HUES64 (cell line): ENCODE data around the gene LGR4.
A peak's percentile ranks its signal among the peaks of the same experiment; 100 is the strongest.

Experiments
- H3K27ac ChIP-seq: 2 replicates; pipeline ENCODE4 v1.7.0; 2013; ENCODE audit warnings: low read depth, low read length, inconsistent platforms
- H3K27me3 ChIP-seq: 2 replicates; pipeline ENCODE4 v1.6.1; 2013; ENCODE audit warnings: mild to moderate bottlenecking, low read length; ENCODE audit not compliant: insufficient read depth
- H3K36me3 ChIP-seq: 2 replicates; pipeline ENCODE4 v1.6.1; 2013; ENCODE audit warnings: mild to moderate bottlenecking, low read length; ENCODE audit not compliant: insufficient read depth
- H3K4me1 ChIP-seq: 2 replicates; pipeline ENCODE4 v1.6.1; 2013; ENCODE audit warnings: mild to moderate bottlenecking, low read length, moderate library complexity; ENCODE audit not compliant: insufficient read depth
- H3K4me3 ChIP-seq: 2 replicates; pipeline ENCODE4 v1.5.1; 2013; ENCODE audit warnings: mild to moderate bottlenecking, low read length, moderate library complexity
- H3K9ac ChIP-seq: 2 replicates; pipeline ENCODE4 v1.6.1; 2013; ENCODE audit warnings: mild to moderate bottlenecking, low read depth, low read length
- H3K9me3 ChIP-seq: 2 replicates; pipeline ENCODE4 v1.6.1; 2013; ENCODE audit warnings: low read depth, low read length; ENCODE audit not compliant: insufficient read depth
- WGBS: fragments of 150-250, 120-280 bp; methylation state at CpG from one replicate; pipeline ENCODE4 v1.1.7; 2013; ENCODE audit warnings: missing lambda C conversion rate; 5-methylcytosine and 5-hydroxymethylcytosine counted together

The LGR4 gene

DNA sequence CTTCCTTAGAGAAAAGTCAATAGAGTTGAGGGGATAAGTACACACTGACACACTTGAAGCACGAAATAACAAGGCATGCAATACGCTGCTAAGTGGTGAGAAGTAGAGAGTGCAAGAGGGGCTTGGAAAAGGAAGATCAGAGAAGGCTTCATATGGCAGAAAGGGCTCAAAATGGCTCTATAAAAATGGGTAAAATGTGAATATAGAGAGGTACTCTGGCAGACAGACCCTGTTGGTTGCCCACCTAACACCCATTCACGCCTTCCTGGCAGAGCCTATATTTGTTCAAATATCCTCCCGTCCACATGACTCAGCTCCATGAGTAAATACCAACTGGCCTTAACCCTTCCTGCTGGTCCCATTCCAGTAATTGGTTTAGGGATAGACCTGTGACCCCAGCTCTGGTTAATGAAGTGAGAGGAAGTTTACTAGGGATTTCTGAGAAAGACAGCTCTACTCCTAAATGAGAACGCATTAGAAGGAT lies 70.7 kb downstream of the LGR4 start:
- no peaks in the 10 kb centered on the region for H3K27me3 ChIP-seq

DNA sequence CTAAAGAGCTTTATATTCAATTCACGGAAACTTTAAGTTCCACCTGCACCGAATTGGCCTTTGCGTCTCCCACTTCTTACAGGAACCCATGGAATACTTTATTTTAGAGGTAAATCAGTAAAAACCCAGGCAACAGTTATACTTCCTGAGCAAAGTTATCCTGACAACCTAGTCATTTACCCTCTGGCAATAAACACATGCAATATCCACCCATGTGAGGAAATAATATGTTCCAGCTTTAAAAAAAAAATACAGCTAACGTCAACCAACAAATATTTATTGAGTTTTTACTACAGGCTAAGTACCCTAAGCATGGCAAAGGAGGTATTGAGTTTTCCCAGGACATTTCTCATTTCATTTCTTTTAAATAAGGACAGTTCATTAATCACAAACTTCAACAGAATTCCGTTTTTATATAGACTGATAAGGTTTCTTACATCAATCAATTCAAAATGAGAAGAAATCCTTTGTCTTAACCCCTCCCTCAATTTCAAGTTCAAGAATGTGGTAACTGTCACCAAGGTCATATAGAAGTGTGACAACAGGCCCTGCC lies 71.2 kb downstream of the LGR4 start:
- WGBS, result 100% methylated on average over 5 of the region's 5 CpGs
- Histone ChIP-seq H3K9me3 (no peaks in the 10 kb centered on the region), H3K27me3 (no peaks in the 10 kb centered on the region), H3K27ac (no peak overlapping the region), H3K9ac (no peak overlapping the region), H3K4me1 (peaks cover 27% of the 10 kb centered on the region), H3K36me3 (peaks cover 25% of the 10 kb centered on the region), H3K4me3 (no peak overlapping the region)

More for the DNA sequence above, 70.7 kb downstream of the LGR4 start:
- H3K27ac ChIP-seq, result no peak overlapping the region
- H3K4me1 ChIP-seq, result peaks cover 22% of the 10 kb centered on the region
- no peak overlapping the region for H3K4me3 ChIP-seq
- no peak overlapping the region for H3K9ac ChIP-seq
- 93% methylated on average over 5 of the region's 5 CpGs for WGBS
- peaks cover 27% of the 10 kb centered on the region for H3K36me3 ChIP-seq
- H3K9me3 ChIP-seq, result no peaks in the 10 kb centered on the region

DNA sequence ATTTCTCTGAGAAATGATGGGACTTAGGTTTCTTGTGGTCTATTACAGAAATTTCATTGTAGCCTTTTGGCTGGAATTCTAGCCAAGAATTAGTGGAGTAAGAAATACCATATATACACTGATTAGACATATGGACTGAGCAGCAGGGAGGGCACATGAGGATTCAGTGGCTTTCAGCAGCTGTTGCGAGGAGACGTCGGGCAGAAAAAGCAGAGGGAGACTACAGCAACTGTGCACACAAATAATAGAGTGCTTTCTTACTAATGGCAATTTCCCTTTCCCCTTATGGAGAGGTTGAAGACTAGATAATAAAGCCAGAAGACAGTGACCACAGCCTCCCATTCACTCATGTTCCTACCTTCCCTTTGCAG lies 74.2 kb downstream of the LGR4 start:
- H3K27me3 ChIP-seq, result no peaks in the 10 kb centered on the region
- no peaks in the 10 kb centered on the region for H3K9me3 ChIP-seq
- H3K9ac ChIP-seq, result no peak overlapping the region
- WGBS, result 100% methylated on average over 3 of the region's 3 CpGs
- peaks cover 40% of the 10 kb centered on the region for H3K4me1 ChIP-seq
- no peak overlapping the region for H3K4me3 ChIP-seq
- H3K27ac ChIP-seq, result no peak overlapping the region
- H3K36me3 ChIP-seq, result peaks cover 13% of the 10 kb centered on the region

DNA sequence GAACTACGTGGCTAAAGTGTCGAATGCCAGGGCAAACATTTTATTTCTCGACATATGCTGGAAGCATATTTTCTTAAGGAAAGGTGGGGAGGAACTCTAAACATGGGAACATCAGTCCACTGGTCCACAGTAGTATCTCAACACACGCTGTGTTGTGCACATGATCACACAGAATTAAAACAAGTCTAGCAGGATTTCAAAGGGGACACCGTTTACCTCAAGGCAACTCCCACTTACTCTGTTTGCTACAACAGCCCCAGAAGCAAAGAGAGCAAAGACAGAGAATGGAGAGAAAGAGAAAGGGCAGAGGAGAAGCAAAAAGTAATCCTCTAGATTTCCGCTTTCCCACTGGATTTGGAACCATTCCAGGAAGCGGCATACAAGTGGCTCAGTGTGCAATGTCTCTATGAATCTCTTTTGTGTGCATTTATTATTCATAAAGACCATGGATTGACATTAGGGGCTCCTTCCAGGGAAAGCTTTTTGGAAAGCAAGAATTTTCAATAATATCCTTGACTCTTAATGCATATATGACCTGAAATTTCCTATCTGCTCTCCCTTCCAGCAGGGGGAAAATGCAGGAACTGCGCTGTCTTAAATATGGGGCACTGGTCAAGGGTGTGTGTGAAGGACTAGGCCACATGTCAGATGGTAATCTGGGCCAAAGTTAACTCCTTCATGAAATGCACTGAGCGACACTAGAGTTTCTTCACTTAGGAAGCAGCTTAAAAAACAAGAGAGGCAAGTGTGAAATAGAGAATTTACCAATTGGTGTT lies 74.8 kb downstream of the LGR4 start:
- Histone ChIP-seq H3K9ac (no peak overlapping the region), H3K4me3 (no peak overlapping the region), H3K27me3 (no peaks in the 10 kb centered on the region), H3K36me3 (peaks cover 11% of the 10 kb centered on the region), H3K4me1 (peaks cover 46% of the 10 kb centered on the region), H3K9me3 (no peaks in the 10 kb centered on the region), H3K27ac (no peak overlapping the region)
- WGBS, result 96% methylated on average over 9 of the region's 9 CpGs

DNA sequence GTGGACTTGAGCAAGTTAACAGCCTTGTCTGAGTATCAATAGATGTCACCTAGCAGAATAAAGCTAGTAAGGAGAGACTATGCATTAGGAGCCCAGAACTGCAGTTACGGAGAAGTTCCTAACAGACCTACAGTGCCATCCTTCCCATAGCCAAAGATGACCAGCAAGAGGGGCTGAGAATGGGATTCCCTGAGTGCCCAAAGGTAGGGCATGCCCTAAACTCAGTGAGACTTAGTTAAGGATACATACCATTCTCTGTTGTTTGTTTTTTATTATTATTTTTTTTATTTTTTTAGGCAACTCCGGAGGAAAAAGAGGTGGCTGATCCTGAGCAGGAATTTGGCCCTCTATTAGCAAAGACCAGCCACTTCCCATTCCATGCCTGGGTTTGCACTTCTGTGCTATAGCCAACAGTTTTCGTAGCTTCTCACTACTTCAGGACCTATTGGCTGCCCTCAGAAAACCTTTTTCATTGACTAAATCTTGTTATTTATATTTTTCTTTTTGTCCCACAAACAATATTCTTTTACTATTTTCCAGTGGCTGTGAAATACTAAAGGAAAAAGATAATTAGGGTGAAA lies 76.2 kb downstream of the LGR4 start:
- no peak overlapping the region for H3K27ac ChIP-seq
- no peak overlapping the region for H3K9ac ChIP-seq
- no peaks in the 10 kb centered on the region for H3K27me3 ChIP-seq
- no peak overlapping the region for H3K4me3 ChIP-seq
- H3K4me1 ChIP-seq, result peaks cover 60% of the 10 kb centered on the region
- 84% methylated on average over 3 of the region's 3 CpGs for WGBS
- H3K36me3 ChIP-seq, result peaks cover 3% of the 10 kb centered on the region; the same call in 1 of the 2 replicates
- H3K9me3 ChIP-seq, result no peaks in the 10 kb centered on the region

DNA sequence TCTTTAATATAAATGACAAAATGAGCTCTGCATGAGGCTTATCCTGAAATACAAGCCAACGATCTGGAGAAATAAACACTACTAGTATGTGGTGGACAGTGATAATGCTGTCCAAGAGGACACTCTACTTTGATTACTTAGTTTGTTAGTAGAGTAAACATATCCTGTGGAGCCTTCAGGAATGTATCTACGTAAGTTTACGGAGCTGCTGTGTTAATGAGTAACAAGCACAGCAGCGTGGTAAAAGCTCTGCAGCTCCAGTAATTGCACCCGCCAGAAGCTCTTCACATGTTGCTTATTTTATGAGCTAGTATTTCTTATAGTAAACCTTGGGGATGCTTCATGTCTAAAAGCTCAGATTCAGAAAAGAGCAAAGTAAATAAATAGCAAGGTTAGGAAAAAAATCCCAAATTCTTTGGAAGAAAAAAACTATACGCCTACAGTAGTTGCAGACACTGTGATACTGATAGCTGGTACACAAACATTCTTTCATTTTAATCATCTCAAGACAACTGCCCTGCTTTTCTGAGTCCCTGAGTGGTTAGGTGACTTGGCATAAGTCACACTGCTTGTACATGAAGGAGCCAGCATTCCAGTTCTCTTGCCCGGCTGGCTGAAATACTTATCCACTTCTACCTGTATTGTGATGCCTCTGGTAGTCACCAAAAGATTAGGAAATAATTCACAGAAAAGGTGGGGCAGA lies 76.9 kb downstream of the LGR4 start:
- peaks cover 67% of the 10 kb centered on the region for H3K4me1 ChIP-seq
- H3K9me3 ChIP-seq, result no peaks in the 10 kb centered on the region
- 67% methylated on average over 7 of the region's 7 CpGs for WGBS
- no peaks in the 10 kb centered on the region for H3K27me3 ChIP-seq
- H3K27ac ChIP-seq, result no peak overlapping the region
- H3K9ac ChIP-seq, result no peak overlapping the region
- peaks cover 6% of the 10 kb centered on the region; the same call in 1 of the 2 replicates for H3K36me3 ChIP-seq
- no peak overlapping the region for H3K4me3 ChIP-seq

DNA sequence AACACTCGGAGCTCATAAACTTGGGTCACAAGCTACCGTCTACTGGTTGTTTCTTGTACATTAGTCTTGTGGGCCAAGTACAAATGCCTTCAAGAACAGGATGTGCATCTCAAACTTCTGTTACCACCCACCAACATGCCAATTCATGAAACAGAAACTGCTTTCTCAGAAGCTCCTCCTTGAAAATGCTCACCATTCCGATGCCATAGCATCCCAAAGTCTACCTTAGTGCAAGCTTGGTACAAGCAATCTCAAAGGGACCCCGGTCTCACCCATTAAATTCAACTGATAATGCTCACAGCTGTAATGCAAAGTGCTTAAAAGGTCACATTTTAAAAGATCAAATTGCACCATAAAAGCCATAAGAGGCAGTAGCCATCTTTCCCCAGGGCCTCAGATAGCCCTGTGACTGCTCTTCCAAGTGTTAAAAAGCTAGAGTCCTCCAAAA lies 77.8 kb downstream of the LGR4 start:
- Histone ChIP-seq H3K4me3 (no peak overlapping the region), H3K27ac (no peak overlapping the region), H3K9me3 (no peaks in the 10 kb centered on the region), H3K4me1 (peaks cover 76% of the 10 kb centered on the region), H3K36me3 (peaks cover 11% of the 10 kb centered on the region; the same call in 1 of the 2 replicates), H3K27me3 (no peaks in the 10 kb centered on the region), H3K9ac (no peak overlapping the region)
- WGBS, result 93% methylated on average over 4 of the region's 4 CpGs

DNA sequence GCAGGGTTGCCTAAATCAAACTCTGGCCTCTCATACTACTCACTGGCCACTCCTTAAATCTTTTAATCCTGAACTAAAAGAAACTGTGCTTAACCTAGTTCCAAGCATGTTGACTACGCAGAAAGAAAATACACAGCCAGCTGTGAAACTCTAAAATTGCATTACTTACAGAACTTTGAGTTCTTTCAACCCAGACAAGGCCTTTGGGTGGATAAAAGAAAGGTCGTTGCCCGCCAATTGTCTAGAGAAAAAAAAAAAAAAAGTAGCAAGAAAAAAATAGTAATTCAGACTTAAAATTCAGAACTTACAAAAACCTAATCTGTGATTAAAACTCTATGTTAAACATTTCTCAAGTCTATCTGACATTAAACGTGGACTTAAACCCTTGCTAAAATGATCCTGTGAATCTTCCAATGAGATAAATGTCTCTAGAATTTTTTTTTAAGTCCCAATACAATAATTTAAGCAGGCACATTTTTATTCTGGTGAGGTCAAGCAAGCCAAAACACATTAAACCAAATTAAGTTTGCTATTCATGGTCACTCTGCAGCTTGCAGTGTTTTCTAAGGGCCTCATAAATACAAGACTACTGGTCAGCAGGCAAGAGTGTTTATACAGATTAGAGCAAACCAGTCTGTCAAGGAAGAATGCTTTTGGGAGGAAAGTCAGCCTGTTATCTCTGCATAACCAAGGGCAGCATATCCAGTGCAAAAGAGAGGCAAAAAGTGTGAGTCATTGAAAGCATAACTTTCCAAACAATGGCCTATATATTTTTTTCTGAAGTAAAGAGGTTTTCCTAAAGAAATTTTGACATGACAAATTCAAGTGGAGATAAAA lies 80.1 kb downstream of the LGR4 start:
- Histone ChIP-seq H3K27ac (peak overlapping the region; percentile 61), H3K36me3 (peaks cover 17% of the 10 kb centered on the region; the same call in 1 of the 2 replicates), H3K9ac (no peak overlapping the region), H3K9me3 (no peaks in the 10 kb centered on the region), H3K4me1 (peaks cover 93% of the 10 kb centered on the region), H3K27me3 (no peaks in the 10 kb centered on the region), H3K4me3 (no peak overlapping the region)
- 83% methylated on average over 2 of the region's 4 CpGs for WGBS

DNA sequence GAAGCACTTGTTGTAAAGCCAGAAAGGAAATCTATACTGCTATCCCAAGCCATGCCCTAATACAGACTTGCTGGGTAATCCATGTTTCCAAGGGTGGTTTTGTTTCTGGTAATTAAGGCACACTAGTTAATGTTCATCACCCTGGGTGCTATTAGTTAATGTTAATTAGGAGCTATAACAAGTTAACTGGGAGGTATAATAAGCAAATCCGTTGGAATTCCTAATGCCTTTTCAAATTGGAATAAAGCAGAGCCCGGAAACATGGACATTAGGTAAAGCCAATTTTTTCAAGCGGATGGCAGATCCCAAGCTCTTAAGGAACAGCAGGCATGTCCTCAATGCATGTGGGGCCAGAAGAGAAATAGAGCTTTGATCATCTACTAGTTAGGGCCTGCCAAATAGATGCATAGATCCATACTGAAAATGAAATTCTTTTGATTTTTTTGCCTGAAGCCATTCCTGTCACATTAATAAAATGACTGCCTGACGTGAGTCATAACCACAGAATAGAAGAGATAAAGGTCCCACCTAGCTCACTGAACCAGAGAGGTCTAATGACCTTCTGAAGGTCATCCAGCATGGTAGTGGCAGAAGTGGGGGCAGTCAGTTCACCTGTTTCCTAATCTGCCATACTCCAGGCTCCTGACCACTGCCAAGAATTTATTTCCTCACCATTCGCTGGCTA lies 81.1 kb downstream of the LGR4 start:
- no peak overlapping the region for H3K9ac ChIP-seq
- H3K4me3 ChIP-seq, result no peak overlapping the region
- H3K27me3 ChIP-seq, result no peaks in the 10 kb centered on the region
- peaks cover 93% of the 10 kb centered on the region for H3K4me1 ChIP-seq
- peaks cover 21% of the 10 kb centered on the region; the same call in 1 of the 2 replicates for H3K36me3 ChIP-seq
- no peaks in the 10 kb centered on the region for H3K9me3 ChIP-seq
- WGBS, result 89% methylated on average over 5 of the region's 5 CpGs
- peak overlapping the region; percentile 29; the same call in 1 of the 2 replicates for H3K27ac ChIP-seq
